Activated T-cell treated with anti-CD3 and anti-CD28 coated beads, Interleukin-2, amount 50 U/mL, for 4 hours (primary cell): Measurements from ENCODE around the gene DRAXIN. TPM values are rescaled to one million over a fixed set of nuclear protein-coding genes. Genes with fewer than 3 reads are reported as not detected.

Experiments used
- ATAC-seq, 2 donors: fragments of 200-7000 bp; cut with Tn5 transposase; one replicate each; pipeline ENCODE4 v1.10.0; 2021
- DNase-seq: peaks from one replicate; pipeline ENCODE4 v3.0.0-alpha.2; 2020
- H3K27me3 Mint-ChIP-seq: one replicate; pipeline ENCODE4 v1.8.0; 2021; ENCODE audit warnings: low read depth, mixed read lengths
- H3K36me3 Mint-ChIP-seq: one replicate; pipeline ENCODE4 v1.8.0; 2022; ENCODE audit warnings: mixed read lengths; ENCODE audit not compliant: insufficient read depth
- H3K4me1 Mint-ChIP-seq: one replicate; pipeline ENCODE4 v1.8.0; 2021; ENCODE audit warnings: low read depth, mixed read lengths
- H3K4me3 Mint-ChIP-seq: one replicate; pipeline ENCODE4 v1.8.0; 2021; ENCODE audit warnings: mild to moderate bottlenecking, moderate library complexity, mixed read lengths
- H3K9me3 Mint-ChIP-seq: one replicate; pipeline ENCODE4 v1.8.0; 2021; ENCODE audit warnings: mixed read lengths
- total RNA-seq, 3 donors: library from RNA; stranded (reverse); gene quantifications; one replicate each; pipeline ENCODE4 v1.2.1, GENCODE V29; 2021

DRAXIN gene
- total RNA-seq, 3 donors from 2014 or later = 0.03 to 0.08 (median 0.05) TPM

DNA sequence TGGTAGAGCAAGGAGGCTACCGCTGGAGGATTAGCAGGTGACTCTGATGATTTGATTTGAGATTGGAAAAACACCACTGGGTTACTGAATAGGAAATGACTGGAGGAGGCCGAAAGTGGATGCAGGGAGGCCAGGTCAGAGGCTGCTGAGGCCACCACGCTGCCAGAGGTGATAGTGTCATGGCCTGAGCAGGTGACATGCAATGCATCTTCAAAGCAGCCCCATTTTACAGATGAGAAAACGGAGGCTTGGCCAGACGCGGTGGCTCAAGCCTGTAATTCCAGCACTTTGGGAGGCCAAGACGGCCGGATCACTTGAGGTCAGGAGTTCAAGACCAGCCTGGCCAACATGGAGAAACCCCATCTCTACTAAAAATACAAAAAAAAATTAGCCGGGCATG is 83.2 kb downstream of the DRAXIN start:
- Mint-ChIP-seq H3K4me3 (no peak overlapping the region), H3K36me3 (no peaks in the 10 kb centered on the region), H3K9me3 (no peaks in the 10 kb centered on the region), H3K27me3 (peaks cover 2% of the 10 kb centered on the region), H3K4me1 (no peaks in the 10 kb centered on the region)
- DNase-seq (no peak), ATAC-seq (no peak)

Other genes starting within 250 kb of the DRAXIN start
- gene DISP3, start 212.6 kb upstream of the DRAXIN start, total RNA-seq = under 1 TPM; 0.23 to 0.57 (median 0.29) TPM
- 1 to 10 TPM in 2 of 3 donors, under 1 TPM in 1; 0.81 to 1.8 (median 1.7) TPM for gene FBXO2, start 37.3 kb upstream of the DRAXIN start, total RNA-seq
- 10 to 100 TPM; 12.6 to 13.6 (median 13.2) TPM for gene FBXO44, start 36.8 kb upstream of the DRAXIN start, total RNA-seq
- 10 to 100 TPM; 12.8 to 21.1 (median 19.1) TPM for gene FBXO6, start 27.5 kb upstream of the DRAXIN start, total RNA-seq
- 10 to 100 TPM; 60.7 to 67.1 (median 63.0) TPM for gene MAD2L2, start 10.6 kb upstream of the DRAXIN start, total RNA-seq
- 1 to 10 TPM; 6.5 to 7.8 (median 7.1) TPM for gene AGTRAP, start 44.4 kb downstream of the DRAXIN start, total RNA-seq
- not detected for gene C1orf167, start 70.5 kb downstream of the DRAXIN start, total RNA-seq
- 10 to 100 TPM; 13.1 to 17.0 (median 14.9) TPM for gene MTHFR, start 114.3 kb downstream of the DRAXIN start, total RNA-seq
- 10 to 100 TPM in 2 of 3 donors, 1 to 10 TPM in 1; 8.6 to 13.5 (median 10.7) TPM for gene CLCN6, start 114.5 kb downstream of the DRAXIN start, total RNA-seq
- gene NPPA, start 156.1 kb downstream of the DRAXIN start, total RNA-seq = not detected
- not detected for gene NPPB, start 167.2 kb downstream of the DRAXIN start, total RNA-seq
- 10 to 100 TPM; 31.4 to 39.3 (median 35.0) TPM for gene KIAA2013, start 234.7 kb downstream of the DRAXIN start, total RNA-seq
- gene PLOD1, start 243.0 kb downstream of the DRAXIN start, total RNA-seq = 10 to 100 TPM; 11.8 to 20.4 (median 16.1) TPM